ENCODE data around the gene NUP210L. TPM values are rescaled to one million over a fixed set of nuclear protein-coding genes. Genes with fewer than 3 reads are reported as not detected.

Gene NUP210L
- total and polyA plus RNA-seq, 9 of the 15 experiments (the other 6 are each of a cell fraction or from before 2014, with no cell fraction given): 0.01 to 0.04 TPM; not detected in 7

GRCh38 chr1:154186852-154187501, 32.1 kb upstream of the NUP210L start (continued):
- TF ChIP-seq CBFA2T3 (IDR thresholded peaks at IDR 0.05) (peak; percentile 91), MLLT1 (IDR thresholded peaks at IDR 0.05) (peak in 1 of 2 experiments; percentile 79; a peak in 1 of 4 replicates), BRF2 (IDR thresholded peaks at IDR 0.05; ENCODE audit: borderline replicate concordance, insufficient read depth, insufficient read length) (no peak), ZNF444 (CRISPR knock-in tag; IDR thresholded peaks at IDR 0.05) (no peak), KAT8 (IDR thresholded peaks at IDR 0.05; ENCODE audit: low read depth) (no peak), ZNF324 (CRISPR knock-in tag; IDR thresholded peaks at IDR 0.05) (no peak), ZNF778 (CRISPR knock-in tag; IDR thresholded peaks at IDR 0.05) (no peak), POLR2G (IDR thresholded peaks at IDR 0.05; ENCODE audit: low read depth, low read length) (no peak), TRIM28 (IDR thresholded peaks at IDR 0.05) (peak; percentile 60), SAFB2 (IDR thresholded peaks at IDR 0.05; ENCODE audit: borderline replicate concordance, low read depth, low read length, severe bottlenecking) (no peak), ZC3H11A (IDR thresholded peaks at IDR 0.05; ENCODE audit: low read depth, low read length) (no peak), ZNF512 (tag; IDR thresholded peaks at IDR 0.05) (no peak), CCNT2 (IDR thresholded peaks at IDR 0.05; ENCODE audit: borderline replicate concordance, extremely low read depth, insufficient read length, low read depth, low read length) (no peak), ZNF644 (tag; IDR thresholded peaks at IDR 0.05; ENCODE audit: low read depth) (no peak), KLF6 (CRISPR knock-in tag; IDR thresholded peaks at IDR 0.05; ENCODE audit: borderline replicate concordance) (no peak), ZNF436 (CRISPR knock-in tag; IDR thresholded peaks at IDR 0.05) (no peak), ZNF395 (CRISPR knock-in tag; IDR thresholded peaks at IDR 0.05) (no peak), USF2 (CRISPR knock-in tag; IDR thresholded peaks at IDR 0.05) (no peak), SMARCC2 (IDR thresholded peaks at IDR 0.05; ENCODE audit: low read depth) (peak; percentile 64), ZNF277 (CRISPR knock-in tag; IDR thresholded peaks at IDR 0.05; ENCODE audit: borderline replicate concordance) (no peak)

All from K562 (cell line).